SKM-1 (cell line): ENCODE results near the gene LETM1.

ENCODE experiments used
- DNase-seq: peaks from one replicate; lab custom pipeline; 2025; ENCODE audit not compliant: unreplicated experiment; lab: John Stamatoyannopoulos, UW

LETM1 gene

GRCh38 chr4:1808851-1809753, 46.9 kb downstream of the LETM1 start:
- DNase-seq: no peak

- DNase-seq: no peak
These were observed 47.6 kb downstream of the LETM1 start for GRCh38 chr4:1808396-1808795.

- DNase-seq: no peak
These were observed 48.6 kb downstream of the LETM1 start for GRCh38 chr4:1807332-1807777.

- no peak for DNase-seq
These were observed 49.2 kb downstream of the LETM1 start for GRCh38 chr4:1806596-1807331.

- no peak for DNase-seq
These were observed 49.8 kb downstream of the LETM1 start for GRCh38 chr4:1806223-1806564.

GRCh38 chr4:1805493-1806222, 50.3 kb downstream of the LETM1 start:
- DNase-seq: no peak

- no peak for DNase-seq
These were observed 51.1 kb downstream of the LETM1 start for GRCh38 chr4:1804638-1805492.

- DNase-seq: no peak
These were observed 52.2 kb downstream of the LETM1 start for GRCh38 chr4:1803523-1804423.

GRCh38 chr4:1802720-1803522, 53.0 kb downstream of the LETM1 start:
- DNase-seq: no peak

GRCh38 chr4:1802151-1802715, 53.7 kb downstream of the LETM1 start:
- no peak for DNase-seq

- no peak for DNase-seq
These were observed 54.5 kb downstream of the LETM1 start for GRCh38 chr4:1801286-1801958.

GRCh38 chr4:1800805-1801204, 55.2 kb downstream of the LETM1 start:
- DNase-seq: no peak

GRCh38 chr4:1799387-1800375, 56.3 kb downstream of the LETM1 start:
- no peak for DNase-seq

GRCh38 chr4:1798580-1799386, 57.2 kb downstream of the LETM1 start:
- DNase-seq: no peak

GRCh38 chr4:1797861-1798579, 57.9 kb downstream of the LETM1 start:
- no peak for DNase-seq
